ENCODE measurements around the gene GNG2.

DNA sequence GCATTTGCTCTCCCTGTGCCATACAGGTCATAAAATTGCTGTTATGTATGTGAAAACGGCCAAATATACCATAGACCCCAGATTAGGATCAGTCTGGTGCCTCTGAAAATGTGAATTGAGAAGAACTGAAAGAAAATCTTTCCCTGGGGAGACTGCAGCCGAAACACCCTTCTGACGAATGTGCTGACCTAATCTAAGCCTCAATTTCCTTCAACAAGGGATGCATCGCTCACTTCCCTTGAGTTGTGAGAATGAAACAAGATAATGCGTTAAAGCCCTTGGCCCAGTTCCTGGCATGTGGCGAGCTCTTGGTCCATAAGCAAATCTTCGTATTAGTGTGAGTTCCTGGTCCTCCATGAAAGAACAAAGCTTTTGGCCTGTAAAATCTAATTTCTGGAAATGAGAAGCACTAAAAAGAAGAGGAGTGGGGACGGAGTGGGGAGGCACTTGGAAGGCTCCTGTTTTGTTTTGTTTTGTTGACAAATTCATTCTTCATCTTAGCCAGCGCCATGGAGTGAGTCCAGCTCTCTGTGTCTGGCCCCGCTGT lies 79.4 kb downstream of the GNG2 start:
- TF ChIP-seq, protein P1, sequence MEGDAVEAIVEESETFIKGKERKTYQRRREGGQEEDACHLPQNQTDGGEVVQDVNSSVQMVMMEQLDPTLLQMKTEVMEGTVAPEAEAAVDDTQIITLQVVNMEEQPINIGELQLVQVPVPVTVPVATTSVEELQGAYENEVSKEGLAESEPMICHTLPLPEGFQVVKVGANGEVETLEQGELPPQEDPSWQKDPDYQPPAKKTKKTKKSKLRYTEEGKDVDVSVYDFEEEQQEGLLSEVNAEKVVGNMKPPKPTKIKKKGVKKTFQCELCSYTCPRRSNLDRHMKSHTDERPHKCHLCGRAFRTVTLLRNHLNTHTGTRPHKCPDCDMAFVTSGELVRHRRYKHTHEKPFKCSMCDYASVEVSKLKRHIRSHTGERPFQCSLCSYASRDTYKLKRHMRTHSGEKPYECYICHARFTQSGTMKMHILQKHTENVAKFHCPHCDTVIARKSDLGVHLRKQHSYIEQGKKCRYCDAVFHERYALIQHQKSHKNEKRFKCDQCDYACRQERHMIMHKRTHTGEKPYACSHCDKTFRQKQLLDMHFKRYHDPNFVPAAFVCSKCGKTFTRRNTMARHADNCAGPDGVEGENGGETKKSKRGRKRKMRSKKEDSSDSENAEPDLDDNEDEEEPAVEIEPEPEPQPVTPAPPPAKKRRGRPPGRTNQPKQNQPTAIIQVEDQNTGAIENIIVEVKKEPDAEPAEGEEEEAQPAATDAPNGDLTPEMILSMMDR (IDR thresholded peaks at IDR 0.05) = no peak
- TF ChIP-seq POLR2A (IDR thresholded peaks at IDR 0.05) = no peak

All from body of pancreas (tissue), 4 donors.